Neural cell (in vitro differentiated cells): ENCODE measurements around the gene SLC26A11. TPM values are rescaled to one million over a fixed set of nuclear protein-coding genes. Genes with fewer than 3 reads are reported as not detected.

Experiments
- H2AFZ ChIP-seq: fragments of 200-600, 300-800 bp; sonication (generic), shearing (Covaris generic); 2 replicates; pipeline ENCODE4 v1.6.0; 2014; ENCODE audit warnings: low read depth, mild to moderate bottlenecking, antibody characterized with exemption, low read length, moderate library complexity
- H3F3A ChIP-seq: fragments of 200-600 bp; shearing (Covaris generic); 2 replicates; pipeline ENCODE4 v1.6.1; 2016; ENCODE audit warnings: mild to moderate bottlenecking, moderate library complexity, mixed read lengths, antibody characterized with exemption, low read length; ENCODE audit not compliant: insufficient read depth, poor library complexity, severe bottlenecking
- H3K27ac ChIP-seq: fragments of 200-600, 300-800 bp; sonication (generic), shearing (Covaris generic); 2 replicates; pipeline ENCODE4 v1.5.1; 2014; ENCODE audit warnings: mild to moderate bottlenecking, low read length, moderate library complexity
- H3K27me3 ChIP-seq: fragments of 300-800, 200-600 bp; sonication (generic), shearing (Covaris generic); 2 replicates; pipeline ENCODE4 v1.6.0; 2014; ENCODE audit warnings: mild to moderate bottlenecking, low read depth, low read length, moderate library complexity; ENCODE audit not compliant: insufficient read depth
- H3K36me3 ChIP-seq: fragments of 300-800, 200-600 bp; sonication (generic), shearing (Covaris generic); 2 replicates; pipeline ENCODE4 v1.5.1; 2014; ENCODE audit warnings: mild to moderate bottlenecking, antibody characterized with exemption, low read length, moderate library complexity; ENCODE audit not compliant: insufficient read depth
- H3K4me2 ChIP-seq: fragments of 300-800, 200-600 bp; sonication (generic), shearing (Covaris generic); 2 replicates; pipeline ENCODE4 v1.6.0; 2014; ENCODE audit warnings: mild to moderate bottlenecking, low read length
- H3K4me3 ChIP-seq: fragments of 300-800, 200-600 bp; sonication (generic), shearing (Covaris generic); 2 replicates; pipeline ENCODE4 v1.5.1; 2014; ENCODE audit warnings: mild to moderate bottlenecking, low read length, moderate library complexity
- H3K79me2 ChIP-seq: fragments of 200-600 bp; shearing (Covaris generic); replicated peaks from 2 replicates; pipeline ENCODE4 v1.6.0; 2014; ENCODE audit warnings: mild to moderate bottlenecking, low read length, moderate library complexity; ENCODE audit not compliant: insufficient read depth
- H3K9ac ChIP-seq: fragments of 300-800, 200-600 bp; sonication (generic), shearing (Covaris generic); 2 replicates; pipeline ENCODE4 v1.6.1; 2016; ENCODE audit warnings: mild to moderate bottlenecking, low read length, mixed read lengths
- H3K9me2 ChIP-seq: fragments of 200-600 bp; shearing (Covaris generic); 2 replicates; pipeline ENCODE4 v1.6.1; 2016; ENCODE audit warnings: mild to moderate bottlenecking, low read length, mixed read lengths; ENCODE audit not compliant: insufficient read depth
- H3K9me3 ChIP-seq: fragments of 200-600, 300-800 bp; sonication (generic), shearing (Covaris generic); 2 replicates; pipeline ENCODE4 v1.6.1; 2016; ENCODE audit warnings: mild to moderate bottlenecking, mixed run types, low read length, moderate library complexity, mixed read lengths
- H4K20me1 ChIP-seq: fragments of 200-600 bp; shearing (Covaris generic); 2 replicates; pipeline ENCODE4 v1.6.1; 2016; ENCODE audit warnings: mild to moderate bottlenecking, mixed run types; ENCODE audit not compliant: insufficient read depth
- CTCF ChIP-seq: fragments of 450-650 bp; IDR thresholded peaks from 2 replicates; pipeline ENCODE4 v1.5.1; 2014; ENCODE audit warnings: antibody characterized with exemption, mild to moderate bottlenecking, moderate library complexity; ENCODE audit not compliant: poor library complexity, severe bottlenecking
- EP300 ChIP-seq: fragments of 450-650 bp; conservative IDR thresholded peaks from 2 replicates; pipeline ENCODE4 v1.6.1; 2014; ENCODE audit warnings: antibody characterized with exemption, mild to moderate bottlenecking, moderate library complexity; ENCODE audit not compliant: poor library complexity, severe bottlenecking
- EZH2 ChIP-seq: fragments of 200-600, 300-800 bp; shearing (Covaris generic), sonication (generic); IDR thresholded peaks from 2 replicates; pipeline ENCODE4 v1.6.1; 2014; ENCODE audit warnings: antibody characterized with exemption, low read length, borderline replicate concordance, mild to moderate bottlenecking; ENCODE audit not compliant: insufficient read depth, poor library complexity, severe bottlenecking
- MXI1 ChIP-seq: fragments of 450-650 bp; conservative IDR thresholded peaks from 2 replicates; pipeline ENCODE4 v1.6.1; 2014; ENCODE audit warnings: antibody characterized with exemption, mild to moderate bottlenecking; ENCODE audit not compliant: poor library complexity, severe bottlenecking
- POLR2AphosphoS5 ChIP-seq: IDR thresholded peaks from 2 replicates; pipeline ENCODE4 v1.6.1; 2012
- RAD21 ChIP-seq: fragments of 450-650 bp; conservative IDR thresholded peaks from 2 replicates; pipeline ENCODE4 v1.6.1; 2014; ENCODE audit warnings: antibody characterized with exemption, mild to moderate bottlenecking, moderate library complexity
- SMC3 ChIP-seq: fragments of 450-650 bp; conservative IDR thresholded peaks from 2 replicates; pipeline ENCODE4 v1.6.1; 2014; ENCODE audit warnings: antibody characterized with exemption, mild to moderate bottlenecking, moderate library complexity; ENCODE audit not compliant: poor library complexity
- TAF1 ChIP-seq: IDR thresholded peaks from 2 replicates; pipeline ENCODE4 v1.6.1; 2012; ENCODE audit warnings: low read depth
- polyA plus RNA-seq: library from polyadenylated mRNA; depleted of rRNA; stranded (reverse); fragments of >200 nt; gene quantifications from 2 replicates; pipeline ENCODE4 v1.2.3, GENCODE V29; 2014
- TF ChIP-seq, protein P1 (sequence below): IDR thresholded peaks from 2 replicates; pipeline ENCODE4 v1.6.1; 2012; ENCODE audit warnings: borderline replicate concordance

SLC26A11 gene
- polyA plus RNA-seq, 1 donor from 2014 or later: 18.6 TPM

DNA sequence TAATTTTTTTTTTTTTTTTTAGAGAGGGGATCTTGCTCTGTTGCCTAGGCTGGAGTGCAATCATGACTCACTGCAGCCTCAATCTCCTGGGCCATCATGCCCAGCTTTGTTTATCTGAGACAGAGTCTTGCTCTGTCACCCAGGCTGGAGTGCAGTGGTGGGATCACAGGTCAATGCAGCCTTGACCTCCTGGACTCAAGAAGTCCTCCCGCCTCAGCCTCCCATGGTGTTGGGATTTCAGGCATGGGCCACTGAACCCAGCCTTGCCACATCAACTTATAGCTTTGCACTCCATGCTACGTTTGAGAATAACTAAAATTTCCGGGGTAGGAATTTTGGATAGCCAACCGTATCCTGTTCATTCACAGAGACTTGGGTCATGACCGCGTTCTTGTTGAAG is 71.0 kb downstream of the SLC26A11 start:
- H3K36me3 ChIP-seq: no peaks in the 10 kb centered on the region
- H3K4me3 ChIP-seq: no peak overlapping the region
- TF ChIP-seq EZH2 (no peak), CTCF (no peak), MXI1 (no peak), TAF1 (no peak), SMC3 (no peak), EP300 (no peak), POLR2AphosphoS5 (no peak)
- TF ChIP-seq, protein P1, sequence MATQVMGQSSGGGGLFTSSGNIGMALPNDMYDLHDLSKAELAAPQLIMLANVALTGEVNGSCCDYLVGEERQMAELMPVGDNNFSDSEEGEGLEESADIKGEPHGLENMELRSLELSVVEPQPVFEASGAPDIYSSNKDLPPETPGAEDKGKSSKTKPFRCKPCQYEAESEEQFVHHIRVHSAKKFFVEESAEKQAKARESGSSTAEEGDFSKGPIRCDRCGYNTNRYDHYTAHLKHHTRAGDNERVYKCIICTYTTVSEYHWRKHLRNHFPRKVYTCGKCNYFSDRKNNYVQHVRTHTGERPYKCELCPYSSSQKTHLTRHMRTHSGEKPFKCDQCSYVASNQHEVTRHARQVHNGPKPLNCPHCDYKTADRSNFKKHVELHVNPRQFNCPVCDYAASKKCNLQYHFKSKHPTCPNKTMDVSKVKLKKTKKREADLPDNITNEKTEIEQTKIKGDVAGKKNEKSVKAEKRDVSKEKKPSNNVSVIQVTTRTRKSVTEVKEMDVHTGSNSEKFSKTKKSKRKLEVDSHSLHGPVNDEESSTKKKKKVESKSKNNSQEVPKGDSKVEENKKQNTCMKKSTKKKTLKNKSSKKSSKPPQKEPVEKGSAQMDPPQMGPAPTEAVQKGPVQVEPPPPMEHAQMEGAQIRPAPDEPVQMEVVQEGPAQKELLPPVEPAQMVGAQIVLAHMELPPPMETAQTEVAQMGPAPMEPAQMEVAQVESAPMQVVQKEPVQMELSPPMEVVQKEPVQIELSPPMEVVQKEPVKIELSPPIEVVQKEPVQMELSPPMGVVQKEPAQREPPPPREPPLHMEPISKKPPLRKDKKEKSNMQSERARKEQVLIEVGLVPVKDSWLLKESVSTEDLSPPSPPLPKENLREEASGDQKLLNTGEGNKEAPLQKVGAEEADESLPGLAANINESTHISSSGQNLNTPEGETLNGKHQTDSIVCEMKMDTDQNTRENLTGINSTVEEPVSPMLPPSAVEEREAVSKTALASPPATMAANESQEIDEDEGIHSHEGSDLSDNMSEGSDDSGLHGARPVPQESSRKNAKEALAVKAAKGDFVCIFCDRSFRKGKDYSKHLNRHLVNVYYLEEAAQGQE: no peak
- H3K79me2 ChIP-seq: no peaks in the 10 kb centered on the region
- no peak overlapping the region for H3K4me2 ChIP-seq
- H3K27ac ChIP-seq: no peak overlapping the region
- no peak overlapping the region for H3K9ac ChIP-seq
- no peaks in the 10 kb centered on the region for H3K9me2 ChIP-seq
- H3F3A ChIP-seq: no peaks in the 10 kb centered on the region
- H2AFZ ChIP-seq: no peak overlapping the region
- no peaks in the 10 kb centered on the region for H4K20me1 ChIP-seq
- H3K9me3 ChIP-seq: no peaks in the 10 kb centered on the region
- H3K27me3 ChIP-seq: no peaks in the 10 kb centered on the region

DNA sequence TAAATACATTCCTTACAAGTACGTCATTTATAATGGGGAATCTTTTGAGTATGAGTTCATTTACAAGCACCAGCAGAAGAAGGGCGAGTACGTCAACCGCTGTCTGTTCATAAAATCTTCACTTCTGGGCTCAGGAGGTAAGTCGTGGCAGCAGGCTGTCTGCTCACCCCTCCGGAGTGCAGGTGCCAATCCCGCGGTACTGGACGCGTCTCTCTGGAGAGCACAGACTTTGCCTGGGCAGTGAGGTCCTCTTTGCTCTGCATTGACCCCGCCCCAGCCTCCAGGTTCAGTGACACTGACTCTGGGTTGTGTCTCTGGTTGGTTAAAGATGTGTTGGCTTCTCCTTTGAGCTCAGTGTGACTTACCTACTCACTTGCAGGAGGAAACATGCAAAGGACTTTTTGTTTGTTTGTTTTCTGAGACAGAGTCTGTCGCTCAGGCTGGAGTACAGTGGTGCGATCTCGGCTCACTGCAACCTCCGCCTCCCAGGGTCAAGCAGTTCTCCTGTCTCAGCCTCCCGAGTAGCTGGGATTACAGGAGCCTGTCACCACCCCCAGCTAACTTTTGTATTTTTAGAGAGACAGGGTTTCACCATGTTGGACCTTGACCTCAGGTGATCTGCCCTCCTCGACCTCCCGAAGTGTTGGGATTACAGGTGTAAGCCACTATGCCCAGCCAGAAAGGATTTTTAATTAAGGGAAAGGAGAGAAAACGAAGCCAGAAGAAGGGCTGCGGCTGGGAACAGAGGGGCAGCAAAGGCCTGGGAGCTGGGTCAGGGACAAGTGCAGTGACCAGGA is 71.7 kb downstream of the SLC26A11 start:
- no peaks in the 10 kb centered on the region for H3K27me3 ChIP-seq
- no peaks in the 10 kb centered on the region for H4K20me1 ChIP-seq
- no peak overlapping the region for H2AFZ ChIP-seq
- H3K27ac ChIP-seq: no peak overlapping the region
- TF ChIP-seq POLR2AphosphoS5 (no peak), MXI1 (no peak), CTCF (no peak), TAF1 (no peak), SMC3 (no peak), EP300 (no peak), EZH2 (no peak), RAD21 (no peak)
- TF ChIP-seq, protein P1: no peak
- no peak overlapping the region for H3K9ac ChIP-seq
- no peaks in the 10 kb centered on the region for H3K79me2 ChIP-seq
- no peaks in the 10 kb centered on the region for H3K36me3 ChIP-seq
- H3K9me3 ChIP-seq: no peaks in the 10 kb centered on the region
- H3K9me2 ChIP-seq: no peaks in the 10 kb centered on the region
- H3K4me2 ChIP-seq: no peak overlapping the region
- H3K4me3 ChIP-seq: no peak overlapping the region
- no peaks in the 10 kb centered on the region for H3F3A ChIP-seq
